Activated effector memory CD4-positive, alpha-beta T cell treated with Interleukin-2 at 50 U/mL for 16 hours (primary cell): ENCODE results near the gene DAZ2.
"Not testable (repeated sequence)": the region's sequence is repeated elsewhere in the genome, so short reads cannot be mapped to it uniquely, and the experiment has no call there.

ENCODE experiments used
- DNase-seq: peaks from one replicate; pipeline ENCODE4 v3.0.0-alpha.2; 2020

Gene DAZ2, protein sequence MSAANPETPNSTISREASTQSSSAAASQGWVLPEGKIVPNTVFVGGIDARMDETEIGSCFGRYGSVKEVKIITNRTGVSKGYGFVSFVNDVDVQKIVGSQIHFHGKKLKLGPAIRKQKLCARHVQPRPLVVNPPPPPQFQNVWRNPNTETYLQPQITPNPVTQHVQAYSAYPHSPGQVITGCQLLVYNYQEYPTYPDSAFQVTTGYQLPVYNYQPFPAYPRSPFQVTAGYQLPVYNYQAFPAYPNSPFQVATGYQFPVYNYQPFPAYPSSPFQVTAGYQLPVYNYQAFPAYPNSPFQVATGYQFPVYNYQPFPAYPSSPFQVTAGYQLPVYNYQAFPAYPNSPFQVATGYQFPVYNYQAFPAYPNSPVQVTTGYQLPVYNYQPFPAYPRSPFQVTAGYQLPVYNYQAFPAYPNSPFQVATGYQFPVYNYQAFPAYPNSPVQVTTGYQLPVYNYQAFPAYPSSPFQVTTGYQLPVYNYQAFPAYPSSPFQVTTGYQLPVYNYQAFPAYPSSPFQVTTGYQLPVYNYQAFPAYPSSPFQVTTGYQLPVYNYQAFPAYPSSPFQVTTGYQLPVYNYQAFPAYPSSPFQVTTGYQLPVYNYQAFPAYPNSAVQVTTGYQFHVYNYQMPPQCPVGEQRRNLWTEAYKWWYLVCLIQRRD

GRCh38 chrY:23219233-23219632 is at the start of gene DAZ2:
Gene DAZ2, plus strand, starts transcription at chrY:23219533. Its CDS starts 208 bp downstream, at chrY:23219741.
- DNase-seq = not testable (repeated sequence)

GRCh38 chrY:23198908-23199307 is 20.4 kb upstream of the DAZ2 start, which contains the start of gene DAZ1:
Gene DAZ1, minus strand, starts transcription at chrY:23199008. Its CDS starts 208 bp downstream, at chrY:23198800.
- DNase-seq = not testable (repeated sequence)

GRCh38 chrY:23207455-23207854 is 11.9 kb upstream of the DAZ2 start:
- DNase-seq = not testable (repeated sequence)

DNA sequence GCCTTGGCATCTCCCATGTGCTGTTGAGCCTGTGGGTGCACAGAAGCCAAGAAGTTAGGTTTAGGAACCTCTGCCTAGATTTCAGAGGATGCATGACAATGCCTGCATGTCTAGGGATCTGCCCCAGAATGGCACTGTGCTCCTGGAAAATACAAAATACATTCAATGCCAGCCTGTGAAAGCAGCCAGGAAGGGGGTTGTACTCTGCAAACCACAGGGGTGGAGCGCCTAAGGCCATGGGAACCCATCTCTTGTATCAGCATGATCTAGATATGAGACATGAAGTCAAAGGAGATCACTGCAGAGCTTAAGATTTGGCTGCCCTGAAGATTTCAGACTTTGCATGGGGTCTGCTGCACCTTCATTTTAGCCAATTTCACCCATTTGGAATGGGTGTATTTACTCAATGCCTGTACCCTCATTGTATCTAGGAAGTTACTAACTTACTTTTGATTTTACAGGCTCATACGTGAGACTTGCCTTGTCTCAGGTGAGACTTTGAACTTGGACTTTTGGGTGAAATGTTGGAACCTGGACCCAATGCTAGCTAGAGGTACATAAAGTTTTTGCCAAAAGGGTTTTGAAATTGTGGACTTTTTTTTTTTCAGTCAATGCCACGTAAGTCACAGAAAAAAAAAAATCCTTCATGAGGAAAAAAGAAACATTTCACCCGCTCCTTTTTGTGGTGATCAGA is 9.4 kb upstream of the DAZ2 start:
- not testable (repeated sequence) for DNase-seq

DNA sequence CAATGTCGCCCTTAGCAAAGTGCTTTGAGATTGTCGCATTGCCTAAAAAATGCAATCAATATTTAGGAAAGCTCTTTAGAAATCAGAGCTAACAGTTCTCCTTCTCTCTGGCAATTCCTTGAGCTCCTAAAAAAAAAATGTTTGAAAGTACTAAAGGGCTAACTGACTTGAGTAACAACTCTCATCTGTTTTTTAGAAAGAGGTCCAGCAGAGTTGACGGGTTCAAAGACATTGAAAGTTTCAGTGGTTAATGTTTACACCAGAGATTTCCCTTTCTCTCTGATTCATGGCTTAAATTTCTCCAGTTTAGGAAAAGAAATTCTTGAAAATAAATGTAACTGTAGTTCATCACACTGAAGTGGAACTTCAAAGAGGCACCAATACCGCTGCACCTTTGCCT is 8.7 kb upstream of the DAZ2 start:
- not testable (repeated sequence) for DNase-seq
